Measurements from ENCODE around the gene UFM1.

GRCh38 chr13:38316129-38316528 is 33.5 kb upstream of the UFM1 start:
- no peak for TF ChIP-seq CTCF (IDR thresholded peaks at IDR 0.05; ENCODE audit: insufficient read depth, low read depth, low read length)
- TF ChIP-seq EZH2 (IDR thresholded peaks at IDR 0.05; ENCODE audit: insufficient read depth, low read length) = no peak

Measured in astrocyte (in vitro differentiated cells and primary cell).